DOHH2 (cell line): ENCODE results near the gene CCDC120.

Source experiments
- H3F3A ChIP-seq: fragments of 200-600 bp; sonication (generic), shearing (Covaris generic); 2 replicates; pipeline ENCODE4 v1.6.0; 2016; ENCODE audit warnings: antibody characterized with exemption, mild to moderate bottlenecking; ENCODE audit not compliant: control insufficient read depth, insufficient read depth
- H3K27ac ChIP-seq: fragments of 200-600 bp; sonication (generic); 2 replicates; pipeline ENCODE4 v1.5.1; 2014; ENCODE audit warnings: low read depth, mild to moderate bottlenecking, low read length, moderate library complexity
- H3K27me3 ChIP-seq: fragments of 200-600 bp; sonication (generic); 2 replicates; pipeline ENCODE4 v1.6.1; 2014; ENCODE audit warnings: mild to moderate bottlenecking, low read length, mixed read lengths; ENCODE audit not compliant: control insufficient read depth
- H3K36me3 ChIP-seq: fragments of 200-600 bp; sonication (generic); 2 replicates; pipeline ENCODE4 v1.6.1; 2014; ENCODE audit warnings: mild to moderate bottlenecking, low read length, moderate library complexity, mixed read lengths; ENCODE audit not compliant: control insufficient read depth
- H3K4me1 ChIP-seq: fragments of 200-600 bp; sonication (generic); 2 replicates; pipeline ENCODE4 v1.6.1; 2014; ENCODE audit warnings: mild to moderate bottlenecking, low read length, mixed read lengths; ENCODE audit not compliant: control insufficient read depth
- H3K4me2 ChIP-seq: fragments of 200-600 bp; sonication (generic); 2 replicates; pipeline ENCODE4 v1.6.0; 2014; ENCODE audit warnings: mild to moderate bottlenecking, low read length, moderate library complexity
- H3K4me3 ChIP-seq: fragments of 200-600 bp; sonication (generic); 2 replicates; pipeline ENCODE4 v1.5.1; 2014; ENCODE audit warnings: mild to moderate bottlenecking, low read length, mixed read lengths
- H3K79me2 ChIP-seq: fragments of 200-600 bp; sonication (generic); 2 replicates; pipeline ENCODE4 v1.6.1; 2014; ENCODE audit warnings: mild to moderate bottlenecking, low read length, mixed read lengths; ENCODE audit not compliant: control insufficient read depth
- H3K9me2 ChIP-seq: fragments of 200-600 bp; sonication (generic); replicated peaks from 2 replicates; pipeline ENCODE4 v1.6.1; 2014; ENCODE audit warnings: mild to moderate bottlenecking, low read length, mixed read lengths; ENCODE audit not compliant: control insufficient read depth
- H3K9me3 ChIP-seq: fragments of 200-600 bp; sonication (generic); 2 replicates; pipeline ENCODE4 v1.6.1; 2014; ENCODE audit warnings: antibody characterized with exemption, low read length, mixed read lengths; ENCODE audit not compliant: control insufficient read depth, insufficient read depth
- H4K20me1 ChIP-seq: fragments of 200-600 bp; sonication (generic); 2 replicates; pipeline ENCODE4 v1.6.0; 2014; ENCODE audit warnings: low read depth, mild to moderate bottlenecking, antibody characterized with exemption, low read length, moderate library complexity; ENCODE audit not compliant: control insufficient read depth, insufficient read depth
- CTCF ChIP-seq: fragments of 200-600 bp; sonication (generic); IDR thresholded peaks from one replicate; pipeline ENCODE4 v1.5.1; 2014; ENCODE audit warnings: antibody characterized with exemption, mild to moderate bottlenecking, low read depth, low read length; ENCODE audit not compliant: poor library complexity, severe bottlenecking
- EZH2phosphoT487 ChIP-seq: fragments of 200-600 bp; sonication (generic); IDR thresholded peaks from 2 replicates; pipeline ENCODE4 v1.6.1; 2017; ENCODE audit warnings: borderline replicate concordance, mild to moderate bottlenecking, antibody characterized with exemption, low read length, moderate library complexity, mixed read lengths

Gene CCDC120

DNA sequence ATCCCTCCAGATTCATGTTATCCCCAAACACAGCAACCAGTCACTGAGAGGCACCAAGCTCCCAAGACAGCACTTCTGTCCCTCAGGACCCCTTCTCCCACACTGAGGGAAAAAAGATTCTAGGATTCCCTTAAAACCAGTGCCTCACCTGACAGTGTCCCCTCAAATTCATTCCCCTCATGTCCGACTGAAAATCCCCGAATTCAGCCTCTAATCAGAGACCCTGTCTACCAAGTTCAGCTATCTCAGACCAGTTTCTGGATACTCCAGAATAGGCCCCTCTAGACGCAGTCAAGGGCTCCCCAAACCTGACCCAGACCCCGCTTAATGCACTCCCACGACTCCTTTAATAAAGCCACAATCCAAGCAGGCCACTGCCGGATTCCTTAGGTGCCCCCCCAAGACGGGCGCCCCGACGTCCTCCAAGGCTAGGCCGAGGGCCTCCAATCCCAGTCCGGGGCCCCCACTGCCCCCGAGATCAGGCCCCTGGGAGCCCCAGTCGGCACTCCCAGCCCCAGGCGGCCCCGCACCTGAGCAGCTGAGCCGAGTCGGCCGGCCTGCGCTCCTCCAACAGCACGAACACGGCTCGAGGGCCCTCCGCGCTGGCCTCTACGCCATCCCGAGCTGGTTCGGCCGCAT, 16.1 kb upstream of the CCDC120 start:
- H3K27ac ChIP-seq = peak overlapping the region; percentile 26; the same call in 1 of the 2 replicates
- H4K20me1 ChIP-seq = no peaks in the 10 kb centered on the region
- H3K4me3 ChIP-seq = peak overlapping the region; percentile 77
- H3K4me1 ChIP-seq = peaks cover 31% of the 10 kb centered on the region
- no peaks in the 10 kb centered on the region for H3F3A ChIP-seq
- H3K4me2 ChIP-seq = peak overlapping the region; percentile 85
- H3K79me2 ChIP-seq = peaks cover 14% of the 10 kb centered on the region
- H3K9me3 ChIP-seq = no peaks in the 10 kb centered on the region
- H3K27me3 ChIP-seq = no peaks in the 10 kb centered on the region
- no peaks in the 10 kb centered on the region for H3K9me2 ChIP-seq
- TF ChIP-seq EZH2phosphoT487 = no peak
- no peak for TF ChIP-seq CTCF
- peaks cover 17% of the 10 kb centered on the region for H3K36me3 ChIP-seq

- Histone ChIP-seq H3K9me3 (no peaks in the 10 kb centered on the region), H3K36me3 (peaks cover 11% of the 10 kb centered on the region), H3K27me3 (no peaks in the 10 kb centered on the region), H3F3A (no peaks in the 10 kb centered on the region), H3K79me2 (peaks cover 14% of the 10 kb centered on the region), H4K20me1 (no peaks in the 10 kb centered on the region), H3K4me1 (peaks cover 31% of the 10 kb centered on the region), H3K9me2 (no peaks in the 10 kb centered on the region), H3K27ac (peak within 1 kb of the TSS; percentile 26; the same call in 1 of the 2 replicates), H3K4me3 (peak within 1 kb of the TSS; percentile 77), H3K4me2 (peak within 1 kb of the TSS; percentile 90)
- no peak for TF ChIP-seq EZH2phosphoT487
- peak; percentile 59 for TF ChIP-seq CTCF
These were observed 15.4 kb upstream of the CCDC120 start, which contains the start of gene TFE3 for GRCh38 chrX:49043220-49043986. TSS of gene TFE3 (minus strand) at chrX:49043357. CDS start at chrX:49043226, 131 bp downstream.

- Histone ChIP-seq H3K4me3 (peak overlapping the region; percentile 66), H3K9me2 (no peaks in the 10 kb centered on the region), H3K36me3 (peaks cover 7% of the 10 kb centered on the region), H3K4me1 (peaks cover 31% of the 10 kb centered on the region), H3K27ac (no peak overlapping the region), H3K79me2 (peaks cover 14% of the 10 kb centered on the region), H3K4me2 (peak overlapping the region; percentile 90), H3F3A (no peaks in the 10 kb centered on the region), H4K20me1 (no peaks in the 10 kb centered on the region), H3K9me3 (no peaks in the 10 kb centered on the region), H3K27me3 (no peaks in the 10 kb centered on the region)
- no peak for TF ChIP-seq CTCF
- TF ChIP-seq EZH2phosphoT487 = no peak
These were observed 14.9 kb upstream of the CCDC120 start for GRCh38 chrX:49043987-49044281.
